ENCODE data around the gene CAMTA1. TPM values are rescaled to one million over a fixed set of nuclear protein-coding genes. Genes with fewer than 3 reads are reported as not detected.

Gene CAMTA1
- total and polyA plus RNA-seq, 4 donors = 90.5 to 236 (median 195) TPM

GRCh38 chr1:6906783-6907182 lies 121.5 kb downstream of the CAMTA1 start:
- Histone ChIP-seq H3K4me3 (ENCODE audit: low read depth, low read length) (no peak overlapping the region), H3K9me3 (ENCODE audit: control insufficient read depth, insufficient read depth, low read length) (no peaks in the 10 kb centered on the region), H3K36me3 (ENCODE audit: control insufficient read depth, insufficient read depth, low read length) (peaks cover 14% of the 10 kb centered on the region), H3K27me3 (ENCODE audit: control insufficient read depth, insufficient read depth, low read length) (no peaks in the 10 kb centered on the region), H3K27ac (ENCODE audit: low read depth, low read length) (peak overlapping the region; percentile 36), H3K4me1 (ENCODE audit: control insufficient read depth, insufficient read depth, low read length) (peaks cover 51% of the 10 kb centered on the region)
- whole genome bisulfite sequencing (ENCODE audit: insufficient coverage) = 56% methylated on average over 6 of the region's 7 CpGs
- DNase-seq (ENCODE audit: low read depth in 4 of 6, low spot score in 6 of 6) = no peak

GRCh38 chr1:6907201-6907600 lies 121.9 kb downstream of the CAMTA1 start:
- H3K36me3 ChIP-seq (ENCODE audit: control insufficient read depth, insufficient read depth, low read length) = peaks cover 14% of the 10 kb centered on the region
- no peak for DNase-seq (ENCODE audit: low read depth in 4 of 6, low spot score in 6 of 6)
- 77% methylated on average over 8 of the region's 12 CpGs for WGBS (ENCODE audit: insufficient coverage)
- H3K4me3 ChIP-seq (ENCODE audit: low read depth, low read length) = no peak overlapping the region
- H3K27ac ChIP-seq (ENCODE audit: low read depth, low read length) = no peak overlapping the region
- no peaks in the 10 kb centered on the region for H3K9me3 ChIP-seq (ENCODE audit: control insufficient read depth, insufficient read depth, low read length)
- H3K27me3 ChIP-seq (ENCODE audit: control insufficient read depth, insufficient read depth, low read length) = no peaks in the 10 kb centered on the region
- peaks cover 55% of the 10 kb centered on the region for H3K4me1 ChIP-seq (ENCODE audit: control insufficient read depth, insufficient read depth, low read length)

GRCh38 chr1:6907676-6908434 lies 122.6 kb downstream of the CAMTA1 start:
- 88% methylated on average over 21 of the region's 21 CpGs for WGBS (ENCODE audit: insufficient coverage)
- no peak overlapping the region for H3K4me3 ChIP-seq (ENCODE audit: low read depth, low read length)
- H3K4me1 ChIP-seq (ENCODE audit: control insufficient read depth, insufficient read depth, low read length) = peaks cover 61% of the 10 kb centered on the region
- DNase-seq (ENCODE audit: low read depth in 4 of 6, low spot score in 6 of 6) = no peak
- H3K27me3 ChIP-seq (ENCODE audit: control insufficient read depth, insufficient read depth, low read length) = no peaks in the 10 kb centered on the region
- H3K36me3 ChIP-seq (ENCODE audit: control insufficient read depth, insufficient read depth, low read length) = peaks cover 14% of the 10 kb centered on the region
- no peak overlapping the region for H3K27ac ChIP-seq (ENCODE audit: low read depth, low read length)
- H3K9me3 ChIP-seq (ENCODE audit: control insufficient read depth, insufficient read depth, low read length) = no peaks in the 10 kb centered on the region

- Histone ChIP-seq H3K36me3 (ENCODE audit: control insufficient read depth, insufficient read depth, low read length) (peaks cover 14% of the 10 kb centered on the region), H3K4me3 (ENCODE audit: low read depth, low read length) (no peak overlapping the region), H3K27ac (ENCODE audit: low read depth, low read length) (no peak overlapping the region), H3K27me3 (ENCODE audit: control insufficient read depth, insufficient read depth, low read length) (no peaks in the 10 kb centered on the region), H3K4me1 (ENCODE audit: control insufficient read depth, insufficient read depth, low read length) (peaks cover 74% of the 10 kb centered on the region), H3K9me3 (ENCODE audit: control insufficient read depth, insufficient read depth, low read length) (no peaks in the 10 kb centered on the region)
- DNase-seq (ENCODE audit: low read depth in 4 of 6, low spot score in 6 of 6) = no peak
- 81% methylated on average over 5 of the region's 5 CpGs for WGBS (ENCODE audit: insufficient coverage)
These were observed 124.1 kb downstream of the CAMTA1 start for GRCh38 chr1:6909401-6909800.

- peaks cover 13% of the 10 kb centered on the region for H3K36me3 ChIP-seq (ENCODE audit: control insufficient read depth, insufficient read depth, low read length)
- no peak overlapping the region for H3K27ac ChIP-seq (ENCODE audit: low read depth, low read length)
- H3K9me3 ChIP-seq (ENCODE audit: control insufficient read depth, insufficient read depth, low read length) = no peaks in the 10 kb centered on the region
- WGBS (ENCODE audit: insufficient coverage) = 86% methylated on average over 1 of the region's 1 CpG
- peaks cover 79% of the 10 kb centered on the region for H3K4me1 ChIP-seq (ENCODE audit: control insufficient read depth, insufficient read depth, low read length)
- DNase-seq (ENCODE audit: low read depth in 4 of 6, low spot score in 6 of 6) = no peak
- H3K27me3 ChIP-seq (ENCODE audit: control insufficient read depth, insufficient read depth, low read length) = no peaks in the 10 kb centered on the region
- H3K4me3 ChIP-seq (ENCODE audit: low read depth, low read length) = no peak overlapping the region
These were observed 124.6 kb downstream of the CAMTA1 start for GRCh38 chr1:6909857-6910256.

GRCh38 chr1:6911021-6911941 lies 126.0 kb downstream of the CAMTA1 start:
- Histone ChIP-seq H3K9me3 (ENCODE audit: control insufficient read depth, insufficient read depth, low read length) (no peaks in the 10 kb centered on the region), H3K4me3 (ENCODE audit: low read depth, low read length) (no peak overlapping the region), H3K27ac (ENCODE audit: low read depth, low read length) (peak overlapping the region; percentile 9), H3K4me1 (ENCODE audit: control insufficient read depth, insufficient read depth, low read length) (peaks cover 78% of the 10 kb centered on the region), H3K36me3 (ENCODE audit: control insufficient read depth, insufficient read depth, low read length) (peaks cover 12% of the 10 kb centered on the region), H3K27me3 (ENCODE audit: control insufficient read depth, insufficient read depth, low read length) (no peaks in the 10 kb centered on the region)
- 67% methylated on average over 10 of the region's 14 CpGs for WGBS (ENCODE audit: insufficient coverage)
- DNase-seq (ENCODE audit: low read depth in 4 of 6, low spot score in 6 of 6) = no peak

- H3K27me3 ChIP-seq (ENCODE audit: control insufficient read depth, insufficient read depth, low read length) = no peaks in the 10 kb centered on the region
- peaks cover 79% of the 10 kb centered on the region for H3K4me1 ChIP-seq (ENCODE audit: control insufficient read depth, insufficient read depth, low read length)
- 30% methylated on average over 2 of the region's 2 CpGs for WGBS (ENCODE audit: insufficient coverage)
- H3K4me3 ChIP-seq (ENCODE audit: low read depth, low read length) = no peak overlapping the region
- peak overlapping the region; percentile 9 for H3K27ac ChIP-seq (ENCODE audit: low read depth, low read length)
- DNase-seq (ENCODE audit: low read depth in 4 of 6, low spot score in 6 of 6) = peak in 2 of 6 donors; percentile 59 to 80
- peaks cover 12% of the 10 kb centered on the region for H3K36me3 ChIP-seq (ENCODE audit: control insufficient read depth, insufficient read depth, low read length)
- H3K9me3 ChIP-seq (ENCODE audit: control insufficient read depth, insufficient read depth, low read length) = no peaks in the 10 kb centered on the region
These were observed 126.7 kb downstream of the CAMTA1 start for GRCh38 chr1:6911974-6912373.

- Histone ChIP-seq H3K4me3 (ENCODE audit: low read depth, low read length) (no peak overlapping the region), H3K4me1 (ENCODE audit: control insufficient read depth, insufficient read depth, low read length) (peaks cover 79% of the 10 kb centered on the region), H3K9me3 (ENCODE audit: control insufficient read depth, insufficient read depth, low read length) (no peaks in the 10 kb centered on the region), H3K36me3 (ENCODE audit: control insufficient read depth, insufficient read depth, low read length) (peaks cover 7% of the 10 kb centered on the region), H3K27ac (ENCODE audit: low read depth, low read length) (peak overlapping the region; percentile 63), H3K27me3 (ENCODE audit: control insufficient read depth, insufficient read depth, low read length) (no peaks in the 10 kb centered on the region)
- 42% methylated on average over 2 of the region's 9 CpGs for WGBS (ENCODE audit: insufficient coverage)
- DNase-seq (ENCODE audit: low read depth in 4 of 6, low spot score in 6 of 6) = peak in 1 of 6 donors; percentile 58
These were observed 127.3 kb downstream of the CAMTA1 start for GRCh38 chr1:6912518-6912917.

GRCh38 chr1:6913086-6913485 lies 127.8 kb downstream of the CAMTA1 start:
- WGBS (ENCODE audit: insufficient coverage) = 76% methylated on average over 5 of the region's 5 CpGs
- no peaks in the 10 kb centered on the region for H3K9me3 ChIP-seq (ENCODE audit: control insufficient read depth, insufficient read depth, low read length)
- DNase-seq (ENCODE audit: low read depth in 4 of 6, low spot score in 6 of 6) = no peak
- H3K4me1 ChIP-seq (ENCODE audit: control insufficient read depth, insufficient read depth, low read length) = peaks cover 79% of the 10 kb centered on the region
- H3K27ac ChIP-seq (ENCODE audit: low read depth, low read length) = peak overlapping the region; percentile 63
- H3K27me3 ChIP-seq (ENCODE audit: control insufficient read depth, insufficient read depth, low read length) = no peaks in the 10 kb centered on the region
- peaks cover 1% of the 10 kb centered on the region for H3K36me3 ChIP-seq (ENCODE audit: control insufficient read depth, insufficient read depth, low read length)
- H3K4me3 ChIP-seq (ENCODE audit: low read depth, low read length) = no peak overlapping the region
